Myometrial cell (primary cell): Measurements from ENCODE around the gene KCNAB2. TPM values are rescaled to one million over a fixed set of nuclear protein-coding genes. Genes with fewer than 3 reads are reported as not detected.

Experiments used
- total RNA-seq: library from RNA; depleted of rRNA; stranded (reverse); fragments of >200 nt; gene quantifications from 2 replicates; pipeline ENCODE4 v1.2.3, GENCODE V29; 2015

KCNAB2 gene
- total RNA-seq = 7.1 and 8.4 TPM in 2 replicates

DNA sequence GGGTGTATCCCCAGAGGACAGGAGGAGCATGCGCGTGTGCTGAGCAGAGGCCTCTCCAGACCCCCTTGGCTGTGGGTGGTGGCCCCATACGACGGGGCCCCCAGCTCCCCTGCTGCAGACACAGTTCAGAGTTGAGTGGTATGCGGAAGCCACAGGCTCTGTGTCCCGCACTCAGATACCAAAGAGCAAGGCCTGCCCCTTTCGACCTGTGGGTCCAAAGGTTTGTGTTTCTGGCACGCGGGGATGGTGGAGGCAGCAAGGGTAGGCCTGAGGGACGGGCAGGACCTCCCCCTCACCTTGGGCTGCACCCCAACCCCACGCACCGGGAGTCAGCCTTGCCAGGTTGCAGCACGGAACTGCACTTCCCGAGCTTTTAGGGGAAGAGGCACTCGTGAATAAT lies at the start of gene KCNAB2:
TSS of gene KCNAB2 (plus strand) at position 328 of the 400 bp plus-strand sequence. CDS start 5,649 bp downstream, outside the sequence.

Other genes starting within 250 kb of the KCNAB2 start
- 7.8 and 9.5 TPM in 2 replicates for gene NPHP4, start 53.5 kb upstream of the KCNAB2 start, total RNA-seq
- not detected in 2 replicates for gene CHD5, start 134.4 kb downstream of the KCNAB2 start, total RNA-seq
- gene RPL22, start 153.7 kb downstream of the KCNAB2 start, total RNA-seq = 101 and 133 TPM in 2 replicates
- gene RNF207, start 160.2 kb downstream of the KCNAB2 start, total RNA-seq = 12.6 and 20.2 TPM in 2 replicates
- gene ICMT, start 190.1 kb downstream of the KCNAB2 start, total RNA-seq = 89.7 and 90.7 TPM in 2 replicates
- not detected in 2 replicates for gene HES3, start 198.3 kb downstream of the KCNAB2 start, total RNA-seq
- gene GPR153, start 215.2 kb downstream of the KCNAB2 start, total RNA-seq = 3.7 and 7.2 TPM in 2 replicates